GM18511 (cell line): ENCODE measurements around the gene PDZD2.

Experiments
- ATAC-seq: cut with Tn5 transposase; IDR thresholded peaks from one replicate; pipeline ENCODE4 v1.9.1; 2021; ENCODE audit warnings: mild to moderate bottlenecking, moderate library complexity; ENCODE audit not compliant: unreplicated experiment

The PDZD2 gene

GRCh38 chr5:31811210-31811609, 172.3 kb downstream of the PDZD2 start:
- no peak for ATAC-seq

GRCh38 chr5:31815376-31815775, 176.4 kb downstream of the PDZD2 start:
- ATAC-seq: no peak

GRCh38 chr5:31819926-31820516, 181.1 kb downstream of the PDZD2 start:
- no peak for ATAC-seq

- ATAC-seq: no peak
Observed at GRCh38 chr5:31823472-31823871, 184.5 kb downstream of the PDZD2 start.

GRCh38 chr5:31824869-31825517, 186.1 kb downstream of the PDZD2 start:
- no peak for ATAC-seq

GRCh38 chr5:31825518-31826068, 186.7 kb downstream of the PDZD2 start:
- ATAC-seq: peak; percentile 77

- ATAC-seq: no peak
Observed at GRCh38 chr5:31827867-31828266, 188.9 kb downstream of the PDZD2 start.

- ATAC-seq: no peak
Observed at GRCh38 chr5:31832966-31833365, 194.0 kb downstream of the PDZD2 start.

- no peak for ATAC-seq
Observed at GRCh38 chr5:31833710-31834109, 194.8 kb downstream of the PDZD2 start.

- ATAC-seq: no peak
Observed at GRCh38 chr5:31844622-31845345, 205.9 kb downstream of the PDZD2 start.

- no peak for ATAC-seq
Observed at GRCh38 chr5:31845361-31845760, 206.4 kb downstream of the PDZD2 start.

GRCh38 chr5:31846934-31847333, 208.0 kb downstream of the PDZD2 start:
- ATAC-seq: no peak

- no peak for ATAC-seq
Observed at GRCh38 chr5:31847354-31847753, 208.4 kb downstream of the PDZD2 start.

- no peak for ATAC-seq
Observed at GRCh38 chr5:31850981-31851689, 212.2 kb downstream of the PDZD2 start.

GRCh38 chr5:31853398-31854135, 214.6 kb downstream of the PDZD2 start:
- no peak for ATAC-seq

GRCh38 chr5:31854181-31855133, 215.5 kb downstream of the PDZD2 start:
- ATAC-seq: no peak

- ATAC-seq: no peak
Observed at GRCh38 chr5:31855134-31856040, 216.5 kb downstream of the PDZD2 start.

- ATAC-seq: no peak
Observed at GRCh38 chr5:31859096-31859495, 220.2 kb downstream of the PDZD2 start.
